ENCODE results near the gene GAB1. TPM values are rescaled to one million over a fixed set of nuclear protein-coding genes. Genes with fewer than 3 reads are reported as not detected.

Gene GAB1
- total RNA-seq, 1 donor from 2014 or later, result 32.6 TPM

DNA sequence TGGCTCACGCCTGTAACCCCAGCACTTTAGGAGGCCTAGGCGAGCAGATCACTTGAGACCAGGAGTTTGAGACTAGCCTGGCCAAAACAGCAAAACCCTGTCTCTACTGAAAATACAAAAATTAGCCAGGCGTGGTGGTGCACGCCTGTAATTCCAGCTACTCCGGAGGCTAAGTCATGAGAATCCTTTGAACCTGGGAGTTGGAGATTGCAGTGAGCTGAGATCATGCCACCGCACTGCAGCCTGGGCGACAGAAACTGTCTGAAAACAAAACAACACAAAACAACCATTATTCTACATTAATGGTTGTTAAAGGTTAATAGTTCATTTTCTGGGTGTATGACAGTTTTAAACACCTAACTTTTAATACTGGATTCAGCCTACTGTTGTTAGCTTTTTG, 175.2 kb downstream of the GAB1 start:
- Mint-ChIP-seq H3K36me3 (ENCODE audit: unreplicated experiment) (peaks cover 7% of the 10 kb centered on the region), H3K27me3 (ENCODE audit: unreplicated experiment) (peaks cover 35% of the 10 kb centered on the region), H3K27ac (ENCODE audit: unreplicated experiment) (no peak overlapping the region), H3K4me3 (ENCODE audit: unreplicated experiment) (no peak overlapping the region), H3K4me1 (ENCODE audit: unreplicated experiment) (peaks cover 22% of the 10 kb centered on the region), H3K9me3 (ENCODE audit: unreplicated experiment) (peaks cover 4% of the 10 kb centered on the region)
- TF ChIP-seq, protein P1, sequence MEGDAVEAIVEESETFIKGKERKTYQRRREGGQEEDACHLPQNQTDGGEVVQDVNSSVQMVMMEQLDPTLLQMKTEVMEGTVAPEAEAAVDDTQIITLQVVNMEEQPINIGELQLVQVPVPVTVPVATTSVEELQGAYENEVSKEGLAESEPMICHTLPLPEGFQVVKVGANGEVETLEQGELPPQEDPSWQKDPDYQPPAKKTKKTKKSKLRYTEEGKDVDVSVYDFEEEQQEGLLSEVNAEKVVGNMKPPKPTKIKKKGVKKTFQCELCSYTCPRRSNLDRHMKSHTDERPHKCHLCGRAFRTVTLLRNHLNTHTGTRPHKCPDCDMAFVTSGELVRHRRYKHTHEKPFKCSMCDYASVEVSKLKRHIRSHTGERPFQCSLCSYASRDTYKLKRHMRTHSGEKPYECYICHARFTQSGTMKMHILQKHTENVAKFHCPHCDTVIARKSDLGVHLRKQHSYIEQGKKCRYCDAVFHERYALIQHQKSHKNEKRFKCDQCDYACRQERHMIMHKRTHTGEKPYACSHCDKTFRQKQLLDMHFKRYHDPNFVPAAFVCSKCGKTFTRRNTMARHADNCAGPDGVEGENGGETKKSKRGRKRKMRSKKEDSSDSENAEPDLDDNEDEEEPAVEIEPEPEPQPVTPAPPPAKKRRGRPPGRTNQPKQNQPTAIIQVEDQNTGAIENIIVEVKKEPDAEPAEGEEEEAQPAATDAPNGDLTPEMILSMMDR (IDR thresholded peaks at IDR 0.05), result no peak
- no peak for DNase-seq (ENCODE audit: extremely low spot score, unreplicated experiment)

DNA sequence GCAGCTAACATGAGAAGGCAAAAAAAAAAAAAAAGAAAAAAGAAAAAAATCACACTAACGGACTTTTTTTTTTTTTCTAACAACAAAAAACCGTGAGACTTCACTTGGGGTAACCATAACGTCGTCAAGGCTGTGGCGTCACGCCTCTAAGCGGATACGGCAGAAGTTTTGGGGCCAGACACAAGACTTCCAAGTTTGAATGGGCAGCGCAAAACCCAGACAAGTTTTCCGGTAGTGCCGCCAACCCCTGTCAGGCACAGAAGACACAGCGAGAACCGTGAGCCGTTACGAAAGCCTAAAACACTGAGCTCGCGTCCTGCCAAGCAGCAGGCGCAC, 176.3 kb downstream of the GAB1 start:
- Mint-ChIP-seq H3K4me1 (ENCODE audit: unreplicated experiment) (peaks cover 25% of the 10 kb centered on the region), H3K9me3 (ENCODE audit: unreplicated experiment) (peaks cover 4% of the 10 kb centered on the region), H3K36me3 (ENCODE audit: unreplicated experiment) (peaks cover 15% of the 10 kb centered on the region), H3K27me3 (ENCODE audit: unreplicated experiment) (peaks cover 27% of the 10 kb centered on the region), H3K4me3 (ENCODE audit: unreplicated experiment) (peak overlapping the region; percentile 99), H3K27ac (ENCODE audit: unreplicated experiment) (peak overlapping the region; percentile 100)
- TF ChIP-seq, protein P1 (IDR thresholded peaks at IDR 0.05), result no peak
- DNase-seq (ENCODE audit: extremely low spot score, unreplicated experiment), result no peak

DNA sequence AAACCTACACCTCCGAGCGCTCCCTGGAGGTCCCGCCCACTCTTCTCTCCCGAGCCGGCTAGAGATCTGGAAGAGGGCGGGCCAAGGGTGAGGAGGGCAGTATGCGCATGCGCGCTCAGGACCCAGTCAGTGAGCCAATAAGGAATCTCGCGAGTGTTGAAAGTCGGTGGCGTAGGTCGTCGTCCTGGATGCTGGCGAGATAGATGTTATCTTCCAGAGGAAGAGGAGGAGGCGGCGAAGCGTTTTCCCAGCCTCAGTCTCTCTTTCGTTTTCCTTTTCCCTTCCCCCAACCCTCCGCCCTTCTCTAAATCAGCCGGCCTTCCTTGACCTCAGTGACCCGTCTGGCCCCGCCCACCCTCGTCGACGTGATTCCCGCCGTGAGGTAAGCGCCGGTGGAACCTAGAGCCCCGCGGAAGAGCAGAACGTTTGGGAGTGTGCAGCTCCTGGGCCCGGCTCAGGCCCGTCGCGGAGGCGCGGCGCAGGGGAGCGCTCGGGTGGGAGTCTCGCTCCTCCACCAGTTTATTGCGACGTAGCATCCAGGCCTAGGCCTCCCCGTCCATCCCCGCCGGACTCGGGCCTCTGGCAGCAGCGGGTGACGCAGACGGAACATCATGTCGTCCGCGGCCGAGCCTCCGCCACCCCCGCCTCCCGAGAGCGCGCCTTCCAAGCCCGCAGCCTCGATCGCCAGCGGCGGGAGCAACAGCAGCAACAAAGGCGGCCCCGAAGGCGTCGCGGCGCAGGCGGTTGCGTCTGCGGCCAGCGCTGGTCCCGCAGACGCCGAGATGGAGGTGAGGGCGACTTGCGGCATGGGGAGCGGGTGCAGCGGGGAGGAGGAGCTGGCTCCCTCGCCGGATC, 176.9 kb downstream of the GAB1 start, which contains the start of gene SMARCA5:
Gene SMARCA5 (plus strand): TSS at position 389 of the 855 bp plus-strand sequence. CDS start 223 bp downstream, at position 612.
- H3K27me3 Mint-ChIP-seq (ENCODE audit: unreplicated experiment), result peaks cover 22% of the 10 kb centered on the region
- H3K4me1 Mint-ChIP-seq (ENCODE audit: unreplicated experiment), result peaks cover 28% of the 10 kb centered on the region
- TF ChIP-seq, protein P1 (IDR thresholded peaks at IDR 0.05), result no peak
- DNase-seq (ENCODE audit: extremely low spot score, unreplicated experiment), result peak; percentile 98
- peaks cover 18% of the 10 kb centered on the region for H3K36me3 Mint-ChIP-seq (ENCODE audit: unreplicated experiment)
- H3K4me3 Mint-ChIP-seq (ENCODE audit: unreplicated experiment), result peak within 1 kb of the TSS; percentile 99
- H3K27ac Mint-ChIP-seq (ENCODE audit: unreplicated experiment), result peak within 1 kb of the TSS; percentile 100
- H3K9me3 Mint-ChIP-seq (ENCODE audit: unreplicated experiment), result peaks cover 4% of the 10 kb centered on the region

DNA sequence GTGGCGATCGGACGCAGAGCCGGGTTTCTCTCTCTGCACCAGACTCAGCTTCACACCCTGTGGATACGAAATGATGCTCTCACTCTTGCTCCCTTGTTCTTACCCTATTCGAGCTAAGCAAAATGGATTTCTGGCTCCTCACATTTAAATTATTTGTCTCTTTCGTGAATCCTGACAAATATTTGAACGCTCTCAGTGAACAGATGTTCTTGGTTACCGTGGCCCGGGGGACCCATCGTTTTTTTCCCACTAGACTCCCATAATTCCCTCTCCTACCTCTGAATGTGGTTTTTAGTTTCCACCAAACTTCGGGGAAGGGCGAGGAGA, 177.5 kb downstream of the GAB1 start:
- DNase-seq (ENCODE audit: extremely low spot score, unreplicated experiment), result no peak
- peaks cover 32% of the 10 kb centered on the region for H3K4me1 Mint-ChIP-seq (ENCODE audit: unreplicated experiment)
- TF ChIP-seq, protein P1 (IDR thresholded peaks at IDR 0.05), result no peak
- H3K4me3 Mint-ChIP-seq (ENCODE audit: unreplicated experiment), result peak overlapping the region; percentile 99
- peaks cover 23% of the 10 kb centered on the region for H3K36me3 Mint-ChIP-seq (ENCODE audit: unreplicated experiment)
- H3K9me3 Mint-ChIP-seq (ENCODE audit: unreplicated experiment), result no peaks in the 10 kb centered on the region
- peaks cover 16% of the 10 kb centered on the region for H3K27me3 Mint-ChIP-seq (ENCODE audit: unreplicated experiment)
- H3K27ac Mint-ChIP-seq (ENCODE audit: unreplicated experiment), result peak overlapping the region; percentile 100

DNA sequence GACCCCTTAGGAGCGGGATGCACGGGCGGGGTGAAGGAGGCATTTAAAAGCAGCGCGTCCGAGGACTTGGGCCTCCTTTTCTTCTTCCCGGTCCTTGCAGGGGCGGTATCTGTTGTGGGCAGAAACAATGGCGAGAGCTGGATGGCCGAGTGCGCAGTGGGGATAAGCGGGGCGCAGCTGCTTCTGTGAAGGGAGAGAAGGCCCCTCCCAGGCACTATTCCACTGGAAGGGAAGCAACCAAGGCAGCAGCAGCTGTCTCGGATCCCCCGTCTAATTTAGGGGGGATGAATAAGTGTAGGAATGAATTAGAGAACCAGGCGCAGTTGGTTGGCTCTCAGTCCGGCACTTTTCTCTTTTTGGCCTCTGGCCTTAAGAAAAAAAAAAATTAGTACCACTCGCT, 177.8 kb downstream of the GAB1 start:
- Mint-ChIP-seq H3K27ac (ENCODE audit: unreplicated experiment) (peak overlapping the region; percentile 100), H3K4me3 (ENCODE audit: unreplicated experiment) (peak overlapping the region; percentile 99), H3K4me1 (ENCODE audit: unreplicated experiment) (peaks cover 32% of the 10 kb centered on the region), H3K36me3 (ENCODE audit: unreplicated experiment) (peaks cover 26% of the 10 kb centered on the region), H3K9me3 (ENCODE audit: unreplicated experiment) (no peaks in the 10 kb centered on the region), H3K27me3 (ENCODE audit: unreplicated experiment) (peaks cover 12% of the 10 kb centered on the region)
- DNase-seq (ENCODE audit: extremely low spot score, unreplicated experiment), result no peak
- TF ChIP-seq, protein P1 (IDR thresholded peaks at IDR 0.05), result no peak

All from osteocyte (in vitro differentiated cells).